ENCODE results near the gene NINJ1. TPM values are rescaled to one million over a fixed set of nuclear protein-coding genes. Genes with fewer than 3 reads are reported as not detected.

The NINJ1 gene
- total and polyA plus RNA-seq, 2 donors (not counting 1 experiment from before 2014, with no cell fraction given): 8.3 to 13.2 TPM

- H3K9me3 ChIP-seq (ENCODE audit: control extremely low read depth in 1 of 3, control insufficient read depth in 2 of 3, insufficient read depth in 1 of 3, low read length in 2 of 3): peaks cover 0 to 4% (median 0%) of the 10 kb centered on the region in 3 donors
- POLR2A ChIA-PET: interaction anchor here (1.5 to 3.3 kb wide), 3 partner anchors 10 to 133 kb away, joined by 6 to 31 read pairs (median 9); no protein-coding TSS in a partner anchor
- Mint-ChIP-seq H3K27me3 (no peaks in the 10 kb centered on the region), H3K4me3 (peak overlapping the region; percentile 87), H3K27ac (peak overlapping the region; percentile 83), H3K4me1 (peaks cover 66% of the 10 kb centered on the region), H3K9me3 (ENCODE audit: insufficient read depth) (no peaks in the 10 kb centered on the region)
- intact Hi-C loops (cut with micrococcal nuclease): loop anchor here (1.0 to 10.0 kb wide), 7 partner anchors 69 to 982 kb away; partner anchors contain the start of genes FAM120AOS, SPTLC1 and ZNF484
- H3K79me2 ChIP-seq (ENCODE audit: control insufficient read depth, insufficient read depth, low read length): peaks cover 32% of the 10 kb centered on the region
- DNase-seq (no peak), ATAC-seq (ENCODE audit: low read depth) (no peak)
- H4K20me1 ChIP-seq (ENCODE audit: control insufficient read depth, insufficient read depth, low read length, poor library complexity, severe bottlenecking): peaks cover 9% of the 10 kb centered on the region
- CTCF ChIA-PET: interaction anchor here (0.8 to 4.7 kb wide), 5 partner anchors 10 to 140 kb away, joined by 3 to 25 read pairs (median 5); no protein-coding TSS in a partner anchor
- TF ChIP-seq EZH2 (IDR thresholded peaks at IDR 0.05; ENCODE audit: borderline replicate concordance, insufficient read depth, low read depth, low read length, poor library complexity, severe bottlenecking): no peak
- TF ChIP-seq, protein P1, sequence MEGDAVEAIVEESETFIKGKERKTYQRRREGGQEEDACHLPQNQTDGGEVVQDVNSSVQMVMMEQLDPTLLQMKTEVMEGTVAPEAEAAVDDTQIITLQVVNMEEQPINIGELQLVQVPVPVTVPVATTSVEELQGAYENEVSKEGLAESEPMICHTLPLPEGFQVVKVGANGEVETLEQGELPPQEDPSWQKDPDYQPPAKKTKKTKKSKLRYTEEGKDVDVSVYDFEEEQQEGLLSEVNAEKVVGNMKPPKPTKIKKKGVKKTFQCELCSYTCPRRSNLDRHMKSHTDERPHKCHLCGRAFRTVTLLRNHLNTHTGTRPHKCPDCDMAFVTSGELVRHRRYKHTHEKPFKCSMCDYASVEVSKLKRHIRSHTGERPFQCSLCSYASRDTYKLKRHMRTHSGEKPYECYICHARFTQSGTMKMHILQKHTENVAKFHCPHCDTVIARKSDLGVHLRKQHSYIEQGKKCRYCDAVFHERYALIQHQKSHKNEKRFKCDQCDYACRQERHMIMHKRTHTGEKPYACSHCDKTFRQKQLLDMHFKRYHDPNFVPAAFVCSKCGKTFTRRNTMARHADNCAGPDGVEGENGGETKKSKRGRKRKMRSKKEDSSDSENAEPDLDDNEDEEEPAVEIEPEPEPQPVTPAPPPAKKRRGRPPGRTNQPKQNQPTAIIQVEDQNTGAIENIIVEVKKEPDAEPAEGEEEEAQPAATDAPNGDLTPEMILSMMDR (IDR thresholded peaks at IDR 0.05): no peak
- H3K36me3 ChIP-seq (replicated peaks in 1 of 2; ENCODE audit: control extremely low read depth in 1 of 2, control insufficient read depth in 1 of 2, extremely low read depth in 1 of 2, insufficient read depth in 2 of 2, low read length in 1 of 2): no peaks in the 10 kb centered on the region
- no peaks in the 10 kb centered on the region for H3K27me3 ChIP-seq (replicated peaks in 1 of 4; ENCODE audit: control extremely low read depth in 1 of 4, control insufficient read depth in 3 of 4, insufficient read depth in 4 of 4, low read length in 3 of 4)
- 6% methylated on average over 16 of the region's 16 CpGs for WGBS (ENCODE audit: insufficient coverage)
- H3K4me3 ChIP-seq (ENCODE audit: control extremely low read depth in 1 of 5, extremely low read depth in 1 of 5, insufficient read depth in 1 of 5, low read depth in 2 of 5, low read length in 4 of 5): peak overlapping the region; percentile 51 to 82 (median 70)
- peak overlapping the region; percentile 76 for H3K4me2 ChIP-seq (replicated peaks; ENCODE audit: low read depth, low read length, poor library complexity, severe bottlenecking)
- peaks cover 55 to 69% of the 10 kb centered on the region in 2 donors for H3K4me1 ChIP-seq (ENCODE audit: control insufficient read depth in 2 of 2, insufficient read depth in 2 of 2, low read length in 2 of 2)
- H3K27ac ChIP-seq (ENCODE audit: low read length in 2 of 2): peak overlapping the region; percentile 19 to 74
- peak overlapping the region; percentile 82 for H2AFZ ChIP-seq (ENCODE audit: insufficient read depth, low read depth, low read length, poor library complexity, severe bottlenecking)
- H3K9ac ChIP-seq (ENCODE audit: low read length): peak overlapping the region; percentile 86
Measured at GRCh38 chr9:93096811-93097382, 37.2 kb downstream of the NINJ1 start.
